Stimulated activated CD8-positive, alpha-beta memory T cell treated with anti-CD3 and anti-CD28 coated beads, Interleukin-4, amount 100 ng/mL, for 48 hours (primary cell): ENCODE results near the gene CFAP299.

Experiments
- DNase-seq: peaks from one replicate; pipeline ENCODE4 v3.0.0-alpha.2; 2020

Gene CFAP299

GRCh38 chr4:80967346-80967745 lies 631.8 kb downstream of the CFAP299 start:
- DNase-seq, result no peak

GRCh38 chr4:80980239-80980638 lies 644.7 kb downstream of the CFAP299 start:
- DNase-seq, result no peak

- DNase-seq, result no peak
Observed at GRCh38 chr4:80986011-80986410, 650.5 kb downstream of the CFAP299 start.

- DNase-seq, result no peak
Observed at GRCh38 chr4:80989921-80990544, 654.5 kb downstream of the CFAP299 start.

GRCh38 chr4:80990851-80991250 lies 655.3 kb downstream of the CFAP299 start:
- DNase-seq, result no peak

- no peak for DNase-seq
Observed at GRCh38 chr4:80999943-81000342, 664.4 kb downstream of the CFAP299 start.

GRCh38 chr4:81003597-81004111 lies 668.1 kb downstream of the CFAP299 start:
- no peak for DNase-seq

GRCh38 chr4:81007417-81007816 lies 671.9 kb downstream of the CFAP299 start:
- DNase-seq, result no peak
